HUES64 (cell line): ENCODE data around the gene RPGRIP1.
A peak's percentile ranks its signal among the peaks of the same experiment; 100 is the strongest.
"Not testable (repeated sequence)": the region's sequence is repeated elsewhere in the genome, so short reads cannot be mapped to it uniquely, and the experiment has no call there.

ENCODE experiments used
- H3K27ac ChIP-seq: 2 replicates; pipeline ENCODE4 v1.7.0; 2013; ENCODE audit warnings: low read depth, low read length, inconsistent platforms
- H3K27me3 ChIP-seq: 2 replicates; pipeline ENCODE4 v1.6.1; 2013; ENCODE audit warnings: mild to moderate bottlenecking, low read length; ENCODE audit not compliant: insufficient read depth
- H3K36me3 ChIP-seq: 2 replicates; pipeline ENCODE4 v1.6.1; 2013; ENCODE audit warnings: mild to moderate bottlenecking, low read length; ENCODE audit not compliant: insufficient read depth
- H3K4me1 ChIP-seq: 2 replicates; pipeline ENCODE4 v1.6.1; 2013; ENCODE audit warnings: mild to moderate bottlenecking, low read length, moderate library complexity; ENCODE audit not compliant: insufficient read depth
- H3K4me3 ChIP-seq: 2 replicates; pipeline ENCODE4 v1.5.1; 2013; ENCODE audit warnings: mild to moderate bottlenecking, low read length, moderate library complexity
- H3K9ac ChIP-seq: 2 replicates; pipeline ENCODE4 v1.6.1; 2013; ENCODE audit warnings: mild to moderate bottlenecking, low read depth, low read length
- H3K9me3 ChIP-seq: 2 replicates; pipeline ENCODE4 v1.6.1; 2013; ENCODE audit warnings: low read depth, low read length; ENCODE audit not compliant: insufficient read depth
- WGBS: fragments of 150-250, 120-280 bp; methylation state at CpG from one replicate; pipeline ENCODE4 v1.1.7; 2013; ENCODE audit warnings: missing lambda C conversion rate; 5-methylcytosine and 5-hydroxymethylcytosine counted together

Gene RPGRIP1

GRCh38 chr14:21272661-21273060, 7.2 kb upstream of the RPGRIP1 start:
- H3K9ac ChIP-seq, H3K9me3 ChIP-seq, H3K27ac ChIP-seq, H3K27me3 ChIP-seq, H3K4me3 ChIP-seq, H3K4me1 ChIP-seq: not testable (repeated sequence)
- H3K36me3 ChIP-seq, result peaks cover 11% of the 10 kb centered on the region
- WGBS, result 93% methylated on average over 17 of the region's 17 CpGs

- no peak overlapping the region for H3K4me3 ChIP-seq
- no peaks in the 10 kb centered on the region for H3K27me3 ChIP-seq
- H3K4me1 ChIP-seq, result no peaks in the 10 kb centered on the region
- H3K27ac ChIP-seq, result no peak overlapping the region
- 95% methylated on average over 9 of the region's 9 CpGs for whole genome bisulfite sequencing
- no peaks in the 10 kb centered on the region for H3K9me3 ChIP-seq
- no peaks in the 10 kb centered on the region for H3K36me3 ChIP-seq
- no peak overlapping the region for H3K9ac ChIP-seq
Measured at GRCh38 chr14:21275261-21275858, 4.5 kb upstream of the RPGRIP1 start.

- H3K9me3 ChIP-seq, result no peaks in the 10 kb centered on the region
- 91% methylated on average over 4 of the region's 4 CpGs for WGBS
Measured at GRCh38 chr14:21278632-21279031, 1.3 kb upstream of the RPGRIP1 start.

GRCh38 chr14:21281917-21282316, 2.0 kb downstream of the RPGRIP1 start:
- H3K9ac ChIP-seq, H3K9me3 ChIP-seq, H3K27me3 ChIP-seq, H3K4me1 ChIP-seq, H3K36me3 ChIP-seq, H3K4me3 ChIP-seq, H3K27ac ChIP-seq: not testable (repeated sequence)
- 87% methylated on average over 8 of the region's 8 CpGs for WGBS

More at GRCh38 chr14:21278632-21279031, 1.3 kb upstream of the RPGRIP1 start:
- no peak overlapping the region for H3K4me3 ChIP-seq
- H3K9ac ChIP-seq, result no peak overlapping the region
- H3K27me3 ChIP-seq, result no peaks in the 10 kb centered on the region
- H3K27ac ChIP-seq, result no peak overlapping the region
- H3K4me1 ChIP-seq, result no peaks in the 10 kb centered on the region
- no peaks in the 10 kb centered on the region for H3K36me3 ChIP-seq

GRCh38 chr14:21286516-21286915, 6.6 kb downstream of the RPGRIP1 start:
- H3K27ac ChIP-seq, H3K9ac ChIP-seq, H3K9me3 ChIP-seq, H3K4me3 ChIP-seq, H3K27me3 ChIP-seq, H3K4me1 ChIP-seq, H3K36me3 ChIP-seq: not testable (repeated sequence)
- 95% methylated on average over 2 of the region's 2 CpGs for WGBS

GRCh38 chr14:21287168-21287567, 7.3 kb downstream of the RPGRIP1 start:
- H3K9me3 ChIP-seq, result no peaks in the 10 kb centered on the region
- no peaks in the 10 kb centered on the region for H3K4me1 ChIP-seq
- no peak overlapping the region for H3K9ac ChIP-seq
- H3K36me3 ChIP-seq, result no peaks in the 10 kb centered on the region
- no peak overlapping the region for H3K27ac ChIP-seq
- no peak overlapping the region for H3K4me3 ChIP-seq
- no peaks in the 10 kb centered on the region for H3K27me3 ChIP-seq
- 93% methylated on average over 6 of the region's 6 CpGs for WGBS

DNA sequence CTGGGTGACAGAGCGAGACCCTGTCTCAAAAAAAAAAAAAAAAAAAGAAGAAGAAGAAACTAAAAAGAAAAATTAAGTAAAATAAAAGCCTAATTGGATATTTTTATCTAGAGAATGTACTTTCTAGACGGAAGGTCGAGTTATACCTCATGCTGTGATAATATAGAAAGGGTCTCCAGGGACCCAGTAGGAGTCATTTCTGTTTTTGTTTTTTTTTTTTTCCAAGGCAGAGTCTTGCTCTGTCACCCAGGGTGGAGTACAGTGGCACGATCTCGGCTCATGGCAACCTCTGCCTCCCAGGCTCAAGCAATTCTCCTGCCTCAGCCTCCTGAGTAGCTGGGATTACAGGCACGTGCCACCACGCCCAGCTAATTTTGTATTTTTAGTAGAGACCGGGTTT, 14.1 kb downstream of the RPGRIP1 start:
- WGBS, result 90% methylated on average over 8 of the region's 8 CpGs
- not testable (repeated sequence) for H3K4me3 ChIP-seq, H3K9ac ChIP-seq, H3K36me3 ChIP-seq, H3K27ac ChIP-seq, H3K27me3 ChIP-seq, H3K9me3 ChIP-seq, H3K4me1 ChIP-seq

DNA sequence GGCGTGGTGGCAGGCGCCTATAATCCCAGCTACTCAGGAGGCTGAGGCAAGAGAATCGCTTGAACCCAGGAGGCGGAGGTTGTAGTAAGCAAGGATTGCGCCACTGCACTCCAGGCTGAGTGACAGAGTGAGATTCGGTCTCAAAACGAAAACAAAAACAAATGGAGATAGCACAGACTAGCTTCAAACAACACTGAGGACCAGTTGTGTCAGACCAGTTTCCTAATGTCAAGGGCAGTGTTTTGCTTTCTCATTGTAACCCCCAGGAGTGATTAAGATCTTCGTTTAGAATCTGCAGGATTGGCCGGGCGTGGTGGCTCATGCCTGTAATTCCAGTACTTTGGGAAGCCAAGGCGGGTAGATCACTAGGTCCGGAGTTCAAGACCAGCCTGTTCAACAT, 18.5 kb downstream of the RPGRIP1 start:
- no peaks in the 10 kb centered on the region for H3K36me3 ChIP-seq
- 96% methylated on average over 12 of the region's 12 CpGs for WGBS
- H3K4me1 ChIP-seq, result peaks cover 3% of the 10 kb centered on the region; the same call in 1 of the 2 replicates
- H3K9ac ChIP-seq, result no peak overlapping the region
- no peak overlapping the region for H3K27ac ChIP-seq
- peaks cover 13% of the 10 kb centered on the region for H3K27me3 ChIP-seq
- no peaks in the 10 kb centered on the region for H3K9me3 ChIP-seq
- no peak overlapping the region for H3K4me3 ChIP-seq

DNA sequence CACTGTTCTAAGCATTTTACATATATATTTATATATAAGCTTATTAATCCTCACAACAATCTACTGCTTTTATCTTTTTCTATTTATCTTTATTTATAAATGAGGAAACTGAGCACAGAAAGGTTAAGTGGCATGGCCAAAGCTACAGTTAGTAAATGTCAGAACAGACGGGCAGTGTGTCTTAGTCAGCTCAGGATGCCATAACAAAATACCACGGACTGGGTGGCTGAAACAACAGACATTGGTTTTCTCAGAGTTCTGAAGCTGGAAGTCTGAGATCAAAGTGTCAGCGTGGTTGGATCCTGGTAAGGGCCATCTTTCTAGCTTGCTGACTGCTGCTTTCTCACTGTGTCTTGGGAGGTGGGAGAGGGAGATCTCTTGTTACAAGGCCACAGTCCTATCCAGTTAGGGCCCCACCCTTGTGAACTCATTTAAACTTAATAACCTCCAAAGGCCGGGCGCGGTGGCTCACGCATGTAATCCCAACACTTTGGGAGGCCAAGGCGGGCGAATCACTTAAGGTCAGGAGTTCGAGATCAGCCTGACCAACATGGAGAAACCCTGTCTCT, 19.8 kb downstream of the RPGRIP1 start:
- H3K9ac ChIP-seq, result no peak overlapping the region
- peaks cover 3% of the 10 kb centered on the region; the same call in 1 of the 2 replicates for H3K4me1 ChIP-seq
- H3K36me3 ChIP-seq, result no peaks in the 10 kb centered on the region
- 86% methylated on average over 10 of the region's 10 CpGs for WGBS
- H3K4me3 ChIP-seq, result no peak overlapping the region
- H3K27me3 ChIP-seq, result peaks cover 13% of the 10 kb centered on the region
- no peak overlapping the region for H3K27ac ChIP-seq
- H3K9me3 ChIP-seq, result no peaks in the 10 kb centered on the region

GRCh38 chr14:21300892-21301291, 21.0 kb downstream of the RPGRIP1 start:
- Histone ChIP-seq H3K9me3 (no peaks in the 10 kb centered on the region), H3K9ac (peak overlapping the region; percentile 69), H3K4me1 (peaks cover 3% of the 10 kb centered on the region; the same call in 1 of the 2 replicates), H3K4me3 (peak overlapping the region; percentile 50), H3K27me3 (peaks cover 13% of the 10 kb centered on the region), H3K36me3 (no peaks in the 10 kb centered on the region), H3K27ac (no peak overlapping the region)
- 4% methylated on average over 30 of the region's 30 CpGs for WGBS

GRCh38 chr14:21302013-21302835, 22.3 kb downstream of the RPGRIP1 start:
- Histone ChIP-seq H3K4me1 (peaks cover 5% of the 10 kb centered on the region), H3K27me3 (peaks cover 13% of the 10 kb centered on the region), H3K36me3 (no peaks in the 10 kb centered on the region), H3K4me3 (no peak overlapping the region), H3K9me3 (no peaks in the 10 kb centered on the region), H3K9ac (no peak overlapping the region), H3K27ac (no peak overlapping the region)
- WGBS, result 92% methylated on average over 8 of the region's 8 CpGs
